Transverse colon (tissue), 4 donors: ENCODE measurements around the gene FGFR2. TPM values are rescaled to one million over a fixed set of nuclear protein-coding genes. Genes with fewer than 3 reads are reported as not detected.

Source experiments
- DNase-seq: peaks from one replicate; pipeline ENCODE4 v3.0.0-alpha.2; 2019
- H3K27ac ChIP-seq, 4 donors: fragments of 200-600 bp; sonication (generic); 2 replicates each; pipeline ENCODE4 v1.5.1; 2016 to 2018; ENCODE audit warnings: inconsistent platforms in 4 of 4
- H3K27me3 ChIP-seq: fragments of 200-600 bp; sonication (generic); 2 replicates; pipeline ENCODE4 v1.5.1; 2017; ENCODE audit warnings: inconsistent platforms
- H3K36me3 ChIP-seq, 4 donors: fragments of 200-600 bp; sonication (generic); 2 replicates each; pipeline ENCODE4 v1.5.1; 2017 to 2019; ENCODE audit warnings: inconsistent platforms in 4 of 4
- H3K4me1 ChIP-seq, 4 donors: fragments of 200-600 bp; sonication (generic); 2 replicates each; pipeline ENCODE4 v1.5.1; 2017 to 2020; ENCODE audit warnings: inconsistent platforms in 4 of 4
- H3K4me3 ChIP-seq, 4 donors: fragments of 200-600 bp; sonication (generic); 1 replicate in 1 of 4; 2 replicates in 3 of 4; pipeline versions ENCODE4 v1.5.1 to v1.6.1; 2017 to 2019; ENCODE audit warnings: inconsistent platforms in 4 of 4
- H3K9me3 ChIP-seq, 2 donors: fragments of 200-600 bp; sonication (generic); 2 replicates each; pipeline ENCODE4 v1.5.1; 2017 to 2019; ENCODE audit warnings: inconsistent platforms in 2 of 2
- CTCF ChIP-seq, 5 experiments: fragments of 200-600 bp in 3 of 5; fragments of 450-650 bp in 2 of 5; sonication (generic) in 3 of 5; IDR thresholded peaks; 1 replicate in 2 of 5; 2 replicates in 3 of 5; pipeline ENCODE4 v1.5.1; 2016 to 2017; ENCODE audit warnings: antibody characterized with exemption in 5 of 5, inconsistent platforms in 3 of 5, mild to moderate bottlenecking in 2 of 5, moderate library complexity in 1 of 5
- EP300 ChIP-seq: sonication (generic); formaldehyde crosslinking; IDR thresholded peaks from one replicate; pipeline ENCODE4 v1.6.1; 2017; ENCODE audit warnings: antibody characterized with exemption, low read depth
- POLR2A ChIP-seq: fragments of 450-650 bp; IDR thresholded peaks from one replicate; pipeline ENCODE4 v1.6.1; 2016; ENCODE audit warnings: antibody characterized with exemption, mild to moderate bottlenecking, moderate library complexity
- POLR2AphosphoS5 ChIP-seq, 3 donors: sonication (generic); formaldehyde crosslinking; IDR thresholded peaks; one replicate each; pipeline ENCODE4 v1.6.1; 2016; ENCODE audit warnings: antibody characterized with exemption in 3 of 3
- WGBS, 2 donors: methylation state at CpG; one replicate each; pipeline ENCODE4 v1.1.5; 2018; ENCODE audit warnings: low coverage in 1 of 2; 5-methylcytosine and 5-hydroxymethylcytosine counted together
- in situ Hi-C, 4 donors: fragments of 200-750 bp; cut with MboI; loops; one replicate each; pipeline versions ENCODE4 v1.15.0 to v1.15.1; 2017; ENCODE audit warnings: low sequenced_read_pairs in 3 of 4, low pct_ligation_motif_present in 1 of 4, low pct_unique_long_range_greater_than_20kb in 1 of 4
- intact Hi-C: fragments of 100-400 bp; cut with DNase I; formaldehyde crosslinking; loops from one replicate; pipeline ENCODE4 v1.15.1; 2023; ENCODE audit warnings: low total_unique reads
- total RNA-seq, 4 donors: library from RNA; depleted of rRNA; stranded (reverse); fragments of >200 nt; gene quantifications; one replicate each; pipeline ENCODE4 v1.1.0, GENCODE V29; 2016

FGFR2 gene
- total RNA-seq, 4 donors from 2014 or later, result 30.3 to 114 (median 87.9) TPM

GRCh38 chr10:121490871-121491519 lies 107.2 kb downstream of the FGFR2 start:
- in situ Hi-C loops, result no loop called here
- Histone ChIP-seq H3K4me1 (no peaks in the 10 kb centered on the region), H3K27ac (peak overlapping the region; percentile 39 to 77 (median 65)), H3K9me3 (no peaks in the 10 kb centered on the region), H3K27me3 (no peaks in the 10 kb centered on the region), H3K4me3 (no peak overlapping the region), H3K36me3 (peaks cover 0 to 9% (median 0%) of the 10 kb centered on the region in 4 donors)
- intact Hi-C loops, result no loop called here
- DNase-seq, result peak; percentile 27
- TF ChIP-seq POLR2AphosphoS5 (IDR thresholded peaks at IDR 0.05) (peak in 1 of 3 donors; percentile 14), EP300 (no peak), POLR2A (no peak), CTCF (IDR thresholded peaks at IDR 0.05) (no peak)
- WGBS, 2 donors, result 70% methylated on average over 17 of the region's 17 CpGs; no CpG with 5 or more reads in 1 of the 2 donors

- 69 to 80% methylated on average over 1 to 12 of the region's 12 CpGs for WGBS, 2 donors
- intact Hi-C loops, result no loop called here
- no peak for TF ChIP-seq CTCF (IDR thresholded peaks at IDR 0.05)
These were observed 112.7 kb downstream of the FGFR2 start for GRCh38 chr10:121485436-121486139.

GRCh38 chr10:121484816-121485215 lies 113.4 kb downstream of the FGFR2 start:
- DNase-seq, result no peak
- TF ChIP-seq EP300, result no peak
- no peak for TF ChIP-seq CTCF (IDR thresholded peaks at IDR 0.05)
- TF ChIP-seq POLR2AphosphoS5 (IDR thresholded peaks at IDR 0.05), result no peak
- TF ChIP-seq POLR2A, result no peak
- in situ Hi-C loops, result no loop called here
- Histone ChIP-seq H3K27me3 (no peaks in the 10 kb centered on the region), H3K4me3 (no peak overlapping the region), H3K9me3 (no peaks in the 10 kb centered on the region), H3K27ac (peak overlapping the region in 1 of 4 donors; percentile 30), H3K36me3 (peaks cover 0 to 13% (median 4%) of the 10 kb centered on the region in 4 donors), H3K4me1 (no peaks in the 10 kb centered on the region)
- intact Hi-C loops, result no loop called here
- WGBS, 2 donors, result 87 to 100% methylated on average over 1 to 13 of the region's 13 CpGs

More at GRCh38 chr10:121485436-121486139, 112.7 kb downstream of the FGFR2 start:
- no peak for DNase-seq
- H3K4me3 ChIP-seq, result no peak overlapping the region
- peak overlapping the region in 2 of 4 donors; percentile 8 to 30 for H3K27ac ChIP-seq
- in situ Hi-C loops, result no loop called here
- H3K27me3 ChIP-seq, result no peaks in the 10 kb centered on the region
- H3K36me3 ChIP-seq, result peaks cover 0 to 11% (median 4%) of the 10 kb centered on the region in 4 donors
- no peaks in the 10 kb centered on the region for H3K4me1 ChIP-seq
- no peaks in the 10 kb centered on the region for H3K9me3 ChIP-seq

DNA sequence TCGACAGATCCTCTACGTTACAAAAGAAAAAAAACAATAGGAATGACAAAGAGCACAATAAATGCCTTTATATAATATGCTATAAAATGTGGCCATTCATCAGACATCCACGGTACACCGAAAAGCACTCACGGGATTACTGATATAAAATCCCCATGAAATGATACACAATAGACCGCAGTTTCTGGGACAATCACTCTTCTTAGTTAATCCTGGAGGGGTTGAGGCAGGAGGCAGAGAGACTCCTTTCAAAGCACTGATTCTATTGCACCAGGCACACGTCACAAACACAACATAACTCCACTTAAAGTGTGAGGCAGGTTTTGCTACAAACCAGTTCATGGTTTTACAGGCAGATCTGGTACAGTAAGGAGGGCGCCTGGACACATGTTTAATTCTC lies 113.8 kb downstream of the FGFR2 start:
- no peaks in the 10 kb centered on the region for H3K27me3 ChIP-seq
- no peak for DNase-seq
- in situ Hi-C loops, result no loop called here
- intact Hi-C loops, result no loop called here
- WGBS, 2 donors, result 72 to 77% methylated on average over 5 to 8 of the region's 8 CpGs
- H3K9me3 ChIP-seq, result no peaks in the 10 kb centered on the region
- no peaks in the 10 kb centered on the region for H3K4me1 ChIP-seq
- H3K4me3 ChIP-seq, result no peak overlapping the region
- H3K36me3 ChIP-seq, result peaks cover 0 to 17% (median 4%) of the 10 kb centered on the region in 4 donors
- TF ChIP-seq CTCF (IDR thresholded peaks at IDR 0.05) (no peak), EP300 (no peak), POLR2AphosphoS5 (IDR thresholded peaks at IDR 0.05) (no peak), POLR2A (no peak)
- H3K27ac ChIP-seq, result no peak overlapping the region
